ENCODE data around the gene ADK. TPM values are rescaled to one million over a fixed set of nuclear protein-coding genes. Genes with fewer than 3 reads are reported as not detected.

The ADK gene
- total RNA-seq, 1 donor from 2014 or later: 40.2 TPM

DNA sequence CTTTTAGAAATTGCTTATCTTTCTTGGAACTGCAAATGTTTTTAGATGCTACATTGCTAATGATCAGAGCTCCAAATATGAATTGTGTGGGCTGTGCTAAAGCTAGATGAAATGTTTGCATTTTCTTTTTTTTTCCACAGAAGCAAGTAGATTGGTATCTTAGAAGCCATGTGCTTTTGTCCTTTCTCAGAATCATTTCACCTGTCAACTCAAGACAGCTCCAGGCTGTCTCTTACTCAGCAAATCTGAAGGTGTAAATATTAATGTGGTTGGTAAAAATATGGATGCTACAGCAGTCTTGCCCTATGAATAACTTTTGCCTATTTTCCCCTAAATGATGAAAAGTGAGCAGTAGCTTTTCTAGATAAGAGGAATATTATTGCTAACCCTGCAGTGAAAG lies 41.6 kb upstream of the ADK start:
- intact Hi-C loops (cut with DNase I): no loop called here
- Histone ChIP-seq H3K9me3 (no peaks in the 10 kb centered on the region), H3K4me1 (no peaks in the 10 kb centered on the region), H3K27me3 (ENCODE audit: low read depth) (no peaks in the 10 kb centered on the region), H3K27ac (no peak overlapping the region), H3K36me3 (peaks cover 100% of the 10 kb centered on the region), H3K4me3 (no peak overlapping the region)
- no peak for ATAC-seq
- no peak for DNase-seq
- TF ChIP-seq, protein P1, sequence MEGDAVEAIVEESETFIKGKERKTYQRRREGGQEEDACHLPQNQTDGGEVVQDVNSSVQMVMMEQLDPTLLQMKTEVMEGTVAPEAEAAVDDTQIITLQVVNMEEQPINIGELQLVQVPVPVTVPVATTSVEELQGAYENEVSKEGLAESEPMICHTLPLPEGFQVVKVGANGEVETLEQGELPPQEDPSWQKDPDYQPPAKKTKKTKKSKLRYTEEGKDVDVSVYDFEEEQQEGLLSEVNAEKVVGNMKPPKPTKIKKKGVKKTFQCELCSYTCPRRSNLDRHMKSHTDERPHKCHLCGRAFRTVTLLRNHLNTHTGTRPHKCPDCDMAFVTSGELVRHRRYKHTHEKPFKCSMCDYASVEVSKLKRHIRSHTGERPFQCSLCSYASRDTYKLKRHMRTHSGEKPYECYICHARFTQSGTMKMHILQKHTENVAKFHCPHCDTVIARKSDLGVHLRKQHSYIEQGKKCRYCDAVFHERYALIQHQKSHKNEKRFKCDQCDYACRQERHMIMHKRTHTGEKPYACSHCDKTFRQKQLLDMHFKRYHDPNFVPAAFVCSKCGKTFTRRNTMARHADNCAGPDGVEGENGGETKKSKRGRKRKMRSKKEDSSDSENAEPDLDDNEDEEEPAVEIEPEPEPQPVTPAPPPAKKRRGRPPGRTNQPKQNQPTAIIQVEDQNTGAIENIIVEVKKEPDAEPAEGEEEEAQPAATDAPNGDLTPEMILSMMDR (IDR thresholded peaks at IDR 0.05): no peak

DNA sequence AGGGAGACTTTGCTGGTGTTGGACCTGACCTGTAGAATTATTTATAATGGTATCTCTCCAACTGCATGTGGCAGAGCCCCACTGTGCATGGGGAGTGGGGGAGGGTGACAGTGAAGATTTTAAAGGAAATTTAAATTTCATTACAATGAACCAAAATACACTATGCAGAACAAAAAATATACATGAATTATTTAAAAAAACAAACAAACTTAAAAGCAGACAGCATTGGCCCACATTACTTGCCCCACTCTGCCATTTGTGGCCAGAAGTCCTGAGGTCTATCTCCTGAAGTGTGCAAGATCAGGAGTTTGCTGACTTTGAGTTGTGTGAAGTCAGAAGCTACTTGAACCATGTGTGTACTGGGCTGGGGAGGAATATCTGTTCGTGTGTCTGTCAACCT lies 40.9 kb upstream of the ADK start:
- Histone ChIP-seq H3K4me3 (no peak overlapping the region), H3K4me1 (no peaks in the 10 kb centered on the region), H3K36me3 (peaks cover 100% of the 10 kb centered on the region), H3K27me3 (ENCODE audit: low read depth) (no peaks in the 10 kb centered on the region), H3K27ac (no peak overlapping the region), H3K9me3 (no peaks in the 10 kb centered on the region)
- no peak for DNase-seq
- ATAC-seq: no peak
- intact Hi-C loops (cut with DNase I): no loop called here
- TF ChIP-seq, protein P1 (IDR thresholded peaks at IDR 0.05): no peak

DNA sequence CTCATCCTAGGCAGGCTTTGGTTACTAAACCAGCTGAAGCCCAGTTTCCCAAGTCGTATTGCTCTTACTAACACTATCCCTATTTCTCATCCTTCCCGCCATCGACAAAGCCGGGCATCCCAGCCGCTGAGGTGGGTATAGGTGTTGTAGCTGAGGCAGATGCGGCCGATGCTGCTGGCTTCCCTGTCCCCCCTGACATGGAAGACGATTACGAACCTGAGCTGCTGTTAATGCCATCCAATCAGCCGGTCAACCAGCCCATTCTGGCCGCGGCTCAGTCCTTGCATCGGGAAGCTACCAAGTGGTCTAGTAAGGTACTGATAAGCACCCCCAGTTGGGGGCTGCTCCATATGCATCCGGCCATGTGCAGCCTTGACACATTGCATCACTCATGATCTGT lies 39.2 kb upstream of the ADK start:
- H3K36me3 ChIP-seq: peaks cover 100% of the 10 kb centered on the region
- DNase-seq (no peak), ATAC-seq (no peak)
- TF ChIP-seq, protein P1 (IDR thresholded peaks at IDR 0.05): no peak
- H3K4me1 ChIP-seq: no peaks in the 10 kb centered on the region
- H3K9me3 ChIP-seq: no peaks in the 10 kb centered on the region
- H3K27ac ChIP-seq: no peak overlapping the region
- H3K4me3 ChIP-seq: no peak overlapping the region
- no peaks in the 10 kb centered on the region for H3K27me3 ChIP-seq (ENCODE audit: low read depth)
- intact Hi-C loops (cut with DNase I): no loop called here

DNA sequence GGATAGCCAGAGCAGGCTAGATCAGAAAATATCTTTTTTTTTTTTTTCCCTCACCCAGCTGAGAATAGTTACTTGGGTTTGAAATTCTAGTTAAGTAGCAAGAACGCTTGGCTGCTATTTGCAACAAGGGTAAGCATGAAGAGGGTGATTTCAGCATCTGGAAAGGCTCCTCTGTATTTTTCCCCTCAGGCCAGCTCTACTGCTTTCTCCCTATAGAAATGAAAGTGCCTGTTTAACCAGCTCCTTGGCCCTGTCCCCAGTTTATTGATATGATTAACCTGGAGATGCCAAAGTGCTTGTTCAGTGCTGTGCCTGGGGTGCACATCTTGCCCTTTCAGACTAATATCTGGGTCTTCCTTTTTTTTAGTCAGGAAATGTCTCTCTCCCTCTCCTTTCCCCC lies 37.5 kb upstream of the ADK start:
- no peaks in the 10 kb centered on the region for H3K27me3 ChIP-seq (ENCODE audit: low read depth)
- no peaks in the 10 kb centered on the region for H3K4me1 ChIP-seq
- TF ChIP-seq, protein P1 (IDR thresholded peaks at IDR 0.05): no peak
- peaks cover 100% of the 10 kb centered on the region for H3K36me3 ChIP-seq
- no peak for DNase-seq
- no peak overlapping the region for H3K4me3 ChIP-seq
- no peaks in the 10 kb centered on the region for H3K9me3 ChIP-seq
- no peak overlapping the region for H3K27ac ChIP-seq
- ATAC-seq: no peak
- intact Hi-C loops (cut with DNase I): no loop called here

DNA sequence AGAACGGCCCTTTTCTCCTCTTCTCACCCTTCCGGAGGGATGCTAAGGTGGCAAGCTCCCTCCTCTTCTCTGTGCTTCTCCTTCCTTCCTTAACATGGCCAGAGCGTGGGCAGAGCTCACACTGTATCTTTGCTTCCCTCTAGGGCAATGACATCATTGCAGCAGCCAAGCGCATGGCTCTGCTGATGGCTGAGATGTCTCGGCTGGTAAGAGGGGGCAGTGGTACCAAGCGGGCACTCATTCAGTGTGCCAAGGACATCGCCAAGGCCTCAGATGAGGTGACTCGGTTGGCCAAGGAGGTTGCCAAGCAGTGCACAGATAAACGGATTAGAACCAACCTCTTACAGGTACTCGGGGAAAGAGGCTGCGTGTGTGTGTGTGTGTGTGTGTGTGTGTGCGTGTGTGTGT lies 37.0 kb upstream of the ADK start:
- TF ChIP-seq, protein P1 (IDR thresholded peaks at IDR 0.05): no peak
- H3K4me3 ChIP-seq: no peak overlapping the region
- H3K9me3 ChIP-seq: no peaks in the 10 kb centered on the region
- no peaks in the 10 kb centered on the region for H3K4me1 ChIP-seq
- H3K27me3 ChIP-seq (ENCODE audit: low read depth): no peaks in the 10 kb centered on the region
- H3K36me3 ChIP-seq: peaks cover 100% of the 10 kb centered on the region
- ATAC-seq (no peak), DNase-seq (no peak)
- no peak overlapping the region for H3K27ac ChIP-seq
- intact Hi-C loops (cut with DNase I): no loop called here

DNA sequence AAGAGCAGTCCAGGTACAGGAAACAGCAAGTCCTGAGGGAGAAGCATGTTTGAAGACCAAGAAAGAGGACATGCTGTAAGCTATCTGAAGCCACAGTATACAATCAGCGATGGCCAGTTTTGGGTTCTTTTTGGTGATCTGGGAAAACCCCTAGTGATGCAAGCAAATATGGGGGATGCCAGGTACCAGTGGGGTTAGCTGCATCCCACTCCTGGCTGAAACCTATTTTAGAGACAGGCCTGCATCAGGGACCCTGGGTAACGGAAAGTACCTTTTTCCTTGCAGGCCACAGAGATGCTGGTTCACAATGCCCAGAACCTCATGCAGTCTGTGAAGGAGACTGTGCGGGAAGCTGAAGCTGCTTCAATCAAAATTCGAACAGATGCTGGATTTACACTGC lies 33.3 kb upstream of the ADK start:
- intact Hi-C loops (cut with DNase I): no loop called here
- Histone ChIP-seq H3K27ac (no peak overlapping the region), H3K27me3 (ENCODE audit: low read depth) (no peaks in the 10 kb centered on the region), H3K36me3 (peaks cover 100% of the 10 kb centered on the region), H3K4me3 (no peak overlapping the region), H3K4me1 (peaks cover 4% of the 10 kb centered on the region), H3K9me3 (no peaks in the 10 kb centered on the region)
- DNase-seq: no peak
- TF ChIP-seq, protein P1 (IDR thresholded peaks at IDR 0.05): no peak
- no peak for ATAC-seq
